Activated gamma-delta T cell (primary cell): ENCODE measurements around the gene CCDC106.
A peak's percentile ranks its signal among the peaks of the same experiment; 100 is the strongest.

Experiments
- DNase-seq: peaks from one replicate; lab custom pipeline; 2025; lab: John Stamatoyannopoulos, UW

The CCDC106 gene

DNA sequence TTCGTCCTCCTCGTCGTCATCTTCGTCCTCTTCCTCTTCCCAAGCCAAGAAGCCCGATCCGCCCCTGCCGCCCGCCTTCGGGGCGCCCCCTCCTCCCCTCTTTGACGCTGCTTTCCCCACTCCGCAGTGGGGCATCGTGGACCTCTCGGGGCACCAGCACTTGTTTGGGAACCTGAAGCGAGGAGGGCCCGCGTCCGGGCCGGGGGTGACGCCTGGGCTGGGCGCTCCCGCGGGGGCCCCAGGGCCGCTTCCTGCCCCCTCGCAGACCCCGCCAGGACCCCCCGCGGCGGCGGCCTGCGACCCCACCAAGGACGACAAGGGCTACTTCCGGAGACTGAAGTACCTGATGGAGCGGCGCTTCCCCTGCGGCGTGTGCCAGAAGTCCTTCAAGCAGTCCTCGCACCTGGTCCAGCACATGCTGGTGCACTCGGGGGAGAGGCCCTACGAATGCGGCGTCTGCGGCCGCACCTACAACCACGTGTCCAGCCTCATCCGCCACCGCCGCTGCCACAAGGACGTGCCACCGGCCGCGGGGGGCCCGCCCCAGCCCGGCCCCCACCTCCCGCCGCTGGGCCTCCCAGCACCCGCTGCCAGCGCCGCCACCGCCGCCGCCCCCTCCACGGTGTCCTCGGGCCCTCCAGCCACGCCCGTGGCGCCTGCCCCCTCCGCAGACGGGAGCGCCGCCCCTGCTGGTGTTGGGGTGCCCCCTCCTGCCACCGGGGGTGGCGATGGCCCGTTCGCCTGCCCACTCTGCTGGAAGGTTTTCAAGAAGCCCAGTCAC, 33.9 kb upstream of the CCDC106 start:
- DNase-seq = no peak

DNA sequence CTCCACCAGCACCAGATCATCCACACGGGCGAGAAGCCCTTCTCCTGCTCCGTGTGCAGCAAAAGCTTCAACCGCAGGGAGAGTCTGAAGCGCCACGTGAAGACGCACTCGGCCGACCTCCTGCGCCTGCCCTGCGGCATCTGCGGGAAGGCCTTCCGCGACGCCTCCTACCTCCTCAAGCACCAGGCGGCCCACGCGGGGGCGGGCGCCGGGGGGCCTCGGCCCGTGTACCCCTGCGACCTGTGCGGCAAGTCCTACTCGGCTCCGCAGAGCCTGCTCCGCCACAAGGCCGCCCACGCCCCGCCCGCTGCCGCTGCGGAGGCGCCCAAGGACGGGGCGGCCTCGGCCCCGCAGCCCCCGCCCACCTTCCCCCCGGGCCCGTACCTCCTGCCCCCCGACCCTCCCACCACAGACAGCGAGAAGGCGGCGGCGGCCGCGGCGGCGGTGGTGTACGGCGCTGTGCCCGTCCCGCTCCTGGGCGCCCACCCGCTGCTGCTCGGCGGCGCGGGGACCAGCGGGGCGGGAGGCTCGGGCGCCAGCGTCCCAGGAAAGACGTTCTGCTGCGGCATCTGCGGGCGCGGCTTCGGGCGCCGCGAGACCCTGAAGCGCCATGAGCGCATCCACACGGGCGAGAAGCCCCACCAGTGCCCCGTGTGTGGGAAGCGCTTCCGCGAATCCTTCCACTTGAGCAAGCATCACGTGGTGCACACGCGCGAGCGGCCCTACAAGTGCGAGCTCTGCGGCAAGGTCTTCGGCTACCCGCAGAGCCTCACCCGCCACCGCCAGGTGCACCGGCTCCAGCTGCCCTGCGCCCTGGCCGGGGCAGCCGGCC, 33.1 kb upstream of the CCDC106 start:
- DNase-seq = no peak

DNA sequence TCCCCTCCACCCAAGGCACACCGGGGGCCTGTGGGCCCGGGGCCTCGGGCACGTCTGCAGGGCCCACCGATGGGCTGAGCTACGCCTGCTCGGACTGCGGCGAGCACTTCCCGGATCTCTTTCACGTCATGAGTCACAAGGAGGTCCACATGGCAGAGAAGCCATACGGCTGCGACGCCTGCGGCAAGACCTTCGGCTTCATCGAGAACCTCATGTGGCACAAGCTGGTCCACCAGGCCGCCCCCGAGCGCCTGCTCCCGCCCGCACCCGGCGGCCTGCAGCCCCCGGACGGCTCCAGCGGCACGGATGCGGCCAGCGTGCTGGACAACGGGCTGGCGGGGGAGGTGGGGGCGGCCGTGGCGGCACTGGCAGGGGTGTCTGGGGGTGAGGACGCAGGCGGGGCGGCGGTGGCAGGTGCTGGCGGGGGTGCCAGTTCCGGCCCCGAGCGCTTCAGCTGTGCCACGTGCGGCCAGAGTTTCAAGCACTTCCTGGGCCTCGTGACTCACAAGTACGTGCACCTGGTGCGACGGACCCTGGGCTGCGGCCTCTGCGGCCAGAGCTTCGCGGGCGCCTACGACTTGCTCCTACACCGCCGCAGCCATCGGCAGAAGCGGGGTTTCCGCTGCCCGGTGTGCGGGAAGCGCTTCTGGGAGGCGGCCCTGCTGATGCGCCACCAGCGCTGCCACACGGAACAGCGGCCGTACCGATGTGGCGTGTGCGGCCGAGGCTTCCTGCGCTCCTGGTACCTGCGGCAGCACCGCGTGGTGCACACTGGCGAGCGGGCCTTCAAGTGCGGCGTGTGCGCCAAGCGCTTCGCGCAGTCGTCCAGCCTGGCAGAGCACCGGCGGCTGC, 32.2 kb upstream of the CCDC106 start:
- DNase-seq = no peak

DNA sequence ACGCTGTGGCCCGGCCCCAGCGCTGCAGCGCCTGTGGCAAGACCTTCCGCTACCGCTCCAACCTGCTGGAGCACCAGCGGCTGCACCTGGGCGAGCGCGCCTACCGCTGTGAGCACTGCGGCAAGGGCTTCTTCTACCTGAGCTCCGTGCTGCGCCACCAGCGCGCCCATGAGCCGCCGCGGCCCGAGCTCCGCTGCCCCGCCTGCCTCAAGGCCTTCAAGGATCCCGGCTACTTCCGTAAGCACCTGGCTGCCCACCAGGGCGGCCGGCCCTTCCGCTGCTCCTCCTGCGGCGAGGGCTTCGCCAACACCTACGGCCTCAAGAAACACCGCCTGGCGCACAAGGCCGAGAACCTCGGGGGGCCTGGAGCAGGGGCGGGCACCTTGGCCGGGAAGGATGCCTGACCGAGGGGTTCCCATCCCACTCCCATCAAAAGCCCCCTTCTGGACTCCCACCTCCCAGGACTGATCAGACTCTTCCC, 31.6 kb upstream of the CCDC106 start:
- no peak for DNase-seq

DNA sequence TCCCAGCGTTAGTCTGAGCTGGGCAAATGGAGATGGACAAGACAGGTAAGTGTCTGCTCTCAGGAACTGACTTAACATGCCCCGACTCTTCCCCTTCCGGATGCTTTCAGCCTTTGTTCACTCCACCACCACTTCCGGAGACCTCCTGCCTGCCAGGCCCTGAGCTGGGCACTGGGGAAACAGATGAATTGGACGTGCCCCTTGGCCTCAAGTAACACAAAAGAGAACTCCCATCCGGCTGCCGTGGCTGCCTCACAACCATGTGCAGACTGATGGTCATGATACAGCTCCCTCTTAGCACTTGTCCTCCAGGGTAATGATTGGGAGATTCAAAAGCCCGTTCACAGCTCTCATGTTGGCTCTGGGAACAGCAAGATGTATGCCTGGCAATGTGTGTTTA, 30.6 kb upstream of the CCDC106 start:
- DNase-seq = no peak

DNA sequence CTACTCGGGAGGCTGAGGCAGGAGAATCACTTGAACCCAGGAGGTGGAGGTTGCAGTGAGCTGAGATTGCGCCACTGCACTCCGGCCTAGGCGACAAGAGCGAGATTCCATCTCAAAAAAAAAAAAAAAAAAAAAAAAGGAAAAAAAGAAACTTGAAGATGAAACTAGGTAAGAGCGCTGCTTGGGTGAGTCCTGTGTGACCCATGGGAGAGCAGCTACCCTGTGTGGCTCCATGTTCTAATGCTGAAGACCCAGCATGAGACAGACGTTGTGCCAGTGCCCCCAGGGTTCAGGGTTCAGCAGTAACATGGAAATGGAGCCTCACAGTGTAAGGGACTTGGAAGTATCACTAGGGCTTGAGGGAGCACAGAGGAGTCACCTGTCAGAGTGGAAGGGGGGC, 29.6 kb upstream of the CCDC106 start:
- DNase-seq = no peak

DNA sequence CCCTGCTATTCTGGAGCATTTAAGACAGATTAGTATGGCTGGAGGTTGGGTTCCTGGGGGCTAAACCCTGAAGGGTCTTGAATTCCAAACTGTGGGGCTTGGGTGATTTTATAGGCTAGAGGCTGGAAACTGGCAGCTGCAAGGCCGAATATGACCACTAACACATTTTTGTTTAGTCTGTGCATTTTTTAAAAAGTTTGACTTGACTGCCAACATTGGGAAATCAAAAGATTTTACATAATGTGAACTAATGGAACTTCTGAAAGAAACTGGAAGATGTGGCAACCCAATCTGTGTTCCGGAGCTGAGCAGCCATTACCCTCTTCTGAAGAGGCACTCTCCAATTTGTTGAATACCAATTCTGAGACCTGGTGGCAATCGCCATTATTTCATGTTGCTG, 28.7 kb upstream of the CCDC106 start:
- DNase-seq = no peak

DNA sequence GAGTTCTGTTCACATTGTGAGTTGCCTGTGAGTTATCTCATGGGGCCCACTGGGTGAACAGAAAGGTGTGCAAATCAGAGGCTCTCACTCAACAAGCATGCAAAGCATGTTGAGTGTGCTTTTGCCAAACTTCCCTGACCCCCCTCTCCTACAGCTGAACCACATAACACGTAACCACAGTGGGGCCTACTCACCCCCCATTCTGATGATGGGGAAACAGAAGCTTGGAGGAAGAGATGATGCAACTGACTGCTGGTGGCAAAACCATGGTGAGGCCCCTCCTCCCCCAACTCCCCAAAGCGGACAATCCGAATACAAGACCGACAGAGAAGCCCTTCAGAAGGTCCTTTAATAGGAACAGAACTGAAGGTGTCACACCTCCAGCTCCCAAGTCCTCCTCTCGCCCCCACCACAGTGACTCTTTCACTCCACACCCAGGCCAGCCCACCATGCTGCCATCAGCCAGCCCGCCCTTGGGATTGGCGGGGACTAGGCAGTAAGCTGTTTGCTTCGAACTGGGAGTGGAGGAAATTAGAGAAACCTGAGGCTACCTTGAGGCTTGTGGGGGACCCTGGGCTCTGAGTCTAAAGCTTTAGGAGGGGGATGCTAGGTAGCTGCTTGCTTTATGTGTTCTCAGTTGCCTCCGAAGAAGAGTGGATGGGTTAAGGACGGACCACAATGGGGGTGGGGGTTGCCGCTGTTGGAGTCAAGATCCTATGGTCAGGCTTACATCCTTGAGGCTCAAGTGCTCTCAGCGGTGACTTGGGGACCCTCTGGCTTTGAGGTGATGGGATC, 27.4 kb upstream of the CCDC106 start:
- no peak for DNase-seq

DNA sequence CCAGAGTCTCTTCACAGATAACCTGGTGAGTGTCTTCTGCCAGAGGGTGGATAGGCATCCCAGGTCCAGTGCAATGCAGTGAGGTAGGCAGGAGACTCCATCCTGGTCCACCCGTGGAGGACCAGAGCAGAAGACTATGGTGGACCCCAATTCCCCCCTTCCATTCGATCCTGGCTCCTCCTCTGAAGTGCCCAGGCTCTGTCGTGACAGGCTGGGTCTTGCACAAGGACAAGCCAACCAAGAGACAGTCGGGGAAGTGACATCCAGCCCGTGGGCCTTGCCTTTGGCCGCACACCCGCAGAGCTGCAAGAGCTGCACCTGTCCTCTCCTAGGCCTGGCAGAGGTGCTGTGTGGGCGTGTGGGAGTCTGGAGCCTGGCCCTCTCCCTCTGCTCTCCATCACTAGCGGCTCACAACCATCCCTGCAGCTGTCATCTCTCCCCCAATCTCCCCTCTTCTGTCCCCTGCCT, 26.8 kb upstream of the CCDC106 start:
- DNase-seq = no peak

DNA sequence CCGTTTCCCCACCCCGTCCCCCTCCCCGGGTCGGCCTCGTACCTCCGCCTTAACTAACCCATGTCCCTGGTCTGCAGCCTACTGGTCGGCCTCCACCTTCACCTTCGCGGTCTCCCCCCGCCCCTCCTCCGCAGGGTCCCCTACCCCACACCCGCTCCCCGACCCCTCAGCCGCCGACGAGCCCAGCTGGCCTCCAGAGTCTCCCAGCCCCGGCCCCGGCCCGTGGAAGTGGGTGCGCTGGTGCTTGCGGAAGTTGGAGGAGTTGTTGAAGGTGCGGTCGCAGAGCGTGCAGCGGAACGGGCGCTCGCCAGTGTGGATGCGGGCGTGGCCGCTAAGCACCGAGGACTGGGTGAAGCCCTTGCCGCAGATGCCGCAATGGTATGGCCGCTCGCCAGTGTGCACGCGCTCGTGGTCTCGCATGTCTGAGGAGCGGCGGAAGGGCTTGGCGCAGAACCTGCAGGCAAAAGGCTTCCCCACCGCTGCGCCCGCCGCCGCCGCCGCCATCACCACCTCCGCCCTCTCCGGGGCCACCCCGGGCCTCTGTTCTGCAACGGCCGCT, 26.3 kb upstream of the CCDC106 start:
- DNase-seq = no peak

DNA sequence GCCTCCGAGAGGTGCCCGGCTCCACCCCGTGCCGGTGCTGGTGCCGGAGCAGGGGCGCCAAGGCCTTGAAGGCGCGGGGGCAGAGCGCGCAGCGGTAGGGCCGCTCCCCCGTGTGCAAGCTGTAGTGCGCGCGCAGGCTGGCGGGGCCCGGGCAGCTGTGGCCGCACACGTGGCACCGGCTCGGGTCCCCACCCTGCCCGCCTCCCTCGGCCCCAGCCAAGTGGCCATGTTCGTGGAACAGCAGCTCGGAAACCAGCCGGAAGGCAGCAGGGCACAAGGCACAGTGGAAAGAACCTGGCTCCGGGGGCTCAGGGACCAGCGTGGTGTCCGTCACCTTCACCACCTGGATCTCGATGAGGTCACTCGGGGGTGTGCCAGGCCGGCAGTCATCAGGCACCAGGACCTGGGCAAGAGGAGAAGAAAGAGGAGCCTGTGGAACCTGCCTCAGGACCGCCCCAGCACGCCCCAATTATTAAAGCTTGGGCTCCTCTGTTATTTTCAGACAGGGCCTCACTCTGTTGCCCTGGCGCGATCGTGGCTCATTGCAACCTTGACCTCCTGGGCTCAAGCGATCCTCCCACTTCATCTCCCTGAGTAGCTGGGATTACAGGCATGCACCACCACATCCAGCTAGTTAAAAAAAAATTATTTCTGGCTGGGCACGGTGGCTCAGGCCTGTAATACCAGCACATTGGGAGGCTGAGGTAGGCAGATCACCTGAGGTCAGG, 25.6 kb upstream of the CCDC106 start:
- DNase-seq = no peak

DNA sequence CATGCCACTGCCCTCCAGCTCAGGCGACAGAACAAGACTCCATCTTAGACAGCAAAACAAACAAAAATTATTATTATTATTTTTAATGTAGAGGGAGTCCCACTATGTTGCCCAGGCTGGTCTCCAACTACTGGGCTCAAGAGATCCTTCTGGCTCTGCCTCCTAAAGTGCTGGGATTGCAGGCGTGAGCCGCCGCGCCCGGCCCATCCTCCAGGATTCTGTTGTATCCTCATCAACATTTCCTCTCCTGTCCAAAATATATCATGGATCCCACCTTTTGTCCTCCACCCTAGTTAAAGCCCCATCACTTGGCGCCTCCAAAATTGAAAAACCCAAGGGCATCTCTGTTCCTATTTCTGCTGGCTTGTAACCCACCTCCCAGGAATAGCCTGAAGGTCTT, 24.9 kb upstream of the CCDC106 start:
- DNase-seq = no peak

DNA sequence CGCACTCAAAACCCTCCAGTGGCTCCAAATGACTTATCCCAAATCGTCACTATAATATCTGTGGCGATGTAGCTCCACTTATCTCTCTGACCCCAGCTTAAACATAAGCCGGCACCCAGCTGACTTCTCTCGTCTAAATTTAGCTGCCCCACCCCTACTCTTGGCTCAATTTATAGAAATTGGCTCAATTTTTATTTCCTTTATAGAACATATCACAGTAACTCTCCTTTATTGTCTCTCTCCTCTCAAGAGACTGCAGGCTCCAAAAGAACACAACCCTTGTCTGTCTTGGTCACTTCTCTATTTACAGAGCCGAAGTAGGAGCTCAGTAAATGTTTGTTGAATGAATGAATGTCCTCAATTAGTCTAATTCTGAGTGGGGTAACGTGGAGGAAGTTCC, 24.5 kb upstream of the CCDC106 start:
- no peak for DNase-seq

DNA sequence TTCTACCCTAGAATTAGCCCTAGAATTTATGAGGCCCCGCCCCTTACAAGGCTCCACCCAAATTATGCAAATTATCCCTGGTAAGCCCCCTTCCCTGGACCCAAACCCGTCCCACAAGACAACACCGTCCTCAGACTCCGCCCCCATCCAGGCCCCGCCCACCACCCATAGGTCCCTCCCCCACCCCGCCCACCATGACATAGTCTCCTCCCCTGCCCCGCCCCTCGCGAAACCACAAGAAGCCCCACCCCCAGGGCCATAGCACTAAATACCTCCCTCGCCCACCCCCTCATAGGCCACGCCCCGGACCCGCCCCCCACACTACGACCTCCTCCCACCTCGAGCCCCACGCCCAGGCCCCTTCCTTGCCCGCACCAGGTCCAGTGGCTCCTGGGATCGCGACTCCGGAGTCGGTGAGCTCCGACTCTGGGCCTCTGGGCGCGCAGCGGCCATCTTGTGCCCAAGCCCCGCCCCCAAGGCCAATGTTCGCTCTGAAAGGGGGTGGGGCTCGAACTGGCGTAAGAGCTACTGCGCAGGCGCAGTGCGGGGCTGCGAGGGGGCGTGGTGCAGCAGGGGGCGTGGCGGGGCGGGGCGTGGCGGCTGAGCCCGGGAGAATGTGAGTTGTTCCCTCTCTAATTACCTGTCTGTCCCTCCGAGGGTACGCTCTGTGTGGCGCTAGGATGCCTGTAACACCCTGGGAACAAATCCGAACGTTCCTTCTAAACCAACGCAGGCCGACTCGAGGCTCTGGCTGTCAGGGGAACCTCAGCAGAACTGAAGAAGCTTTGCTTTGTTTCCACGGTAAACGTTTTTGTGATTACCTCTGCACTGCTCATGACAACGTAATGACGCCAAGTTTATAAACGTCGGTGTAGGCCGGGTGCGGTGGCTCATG, 23.7 kb upstream of the CCDC106 start, which contains the start of gene ZNF784:
Gene ZNF784, minus strand, starts transcription at position 458 of the 895 bp plus-strand sequence. Its CDS starts 5 bp downstream, at position 453.
- DNase-seq = peak; percentile 86

DNA sequence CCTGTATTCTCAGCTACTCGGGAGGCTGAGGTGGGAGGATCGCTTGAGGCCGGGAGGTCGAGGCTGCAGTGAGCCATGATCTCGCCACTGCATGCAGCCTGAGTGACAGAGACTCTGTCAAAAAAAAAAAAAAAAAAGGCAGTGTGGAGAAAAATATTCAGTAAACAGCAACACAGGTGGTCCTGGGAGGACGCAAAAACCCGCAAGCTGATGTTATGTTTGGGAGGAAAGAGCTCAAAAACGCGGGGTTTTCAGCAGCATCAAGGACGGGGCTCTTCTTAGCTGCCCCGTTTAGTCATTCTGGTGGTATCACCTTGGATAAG, 23.0 kb upstream of the CCDC106 start:
- DNase-seq = no peak

DNA sequence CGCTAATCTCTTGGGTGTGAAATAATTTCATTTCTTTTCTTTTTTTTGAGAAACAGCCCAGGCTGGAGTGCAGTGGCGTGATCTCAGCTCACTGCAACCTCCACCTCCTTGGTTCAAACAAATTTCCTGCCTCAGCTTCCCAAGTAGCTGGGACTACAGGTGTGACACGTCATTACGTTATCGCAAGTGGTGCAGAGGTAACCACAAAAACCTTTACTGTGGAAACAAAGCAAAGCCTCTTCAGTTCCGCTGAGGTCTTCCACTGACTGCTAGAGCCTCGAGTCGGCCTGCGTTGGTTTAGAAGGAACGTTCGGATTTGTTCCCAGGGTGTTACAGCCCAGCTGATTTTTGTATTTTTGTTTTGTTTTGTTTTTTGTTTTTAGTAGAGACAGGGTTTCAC, 21.7 kb upstream of the CCDC106 start:
- DNase-seq = no peak

DNA sequence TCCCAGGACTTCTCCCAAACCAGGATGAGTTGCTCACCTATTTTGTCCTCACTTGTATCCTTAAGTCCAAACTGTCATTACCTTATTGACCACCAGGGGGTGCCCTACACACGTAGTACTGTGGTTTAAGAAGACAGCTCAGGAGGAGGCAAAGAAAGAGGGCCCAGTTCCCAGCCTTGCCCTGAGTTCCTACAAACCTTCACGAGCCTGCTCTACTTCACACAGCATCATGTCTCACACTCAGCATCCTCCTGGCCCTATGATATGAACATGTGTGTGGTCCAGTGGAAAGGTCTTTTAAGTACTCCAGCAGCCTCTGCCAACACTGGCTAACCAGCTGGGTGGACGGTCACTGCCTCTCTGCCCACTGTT, 15.6 kb upstream of the CCDC106 start:
- DNase-seq = no peak

DNA sequence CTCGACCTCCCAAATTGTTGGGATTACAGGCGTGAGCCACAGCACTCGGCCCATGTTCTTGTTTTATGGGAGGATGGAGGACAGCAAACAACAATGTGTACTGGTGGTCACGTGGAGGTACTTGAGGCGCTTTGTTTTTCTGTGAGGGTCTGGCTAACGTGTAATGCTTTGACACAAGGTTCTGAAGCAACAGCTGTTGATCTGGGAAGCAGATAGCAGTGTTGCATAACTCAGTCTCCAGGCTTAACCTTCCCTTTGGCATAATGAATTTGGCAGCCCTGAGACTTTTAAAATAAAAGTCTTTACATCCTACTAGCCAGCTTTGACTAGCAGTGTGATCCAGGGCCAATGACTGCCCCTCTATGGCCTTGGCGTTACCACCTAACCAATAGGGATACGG, 14.2 kb upstream of the CCDC106 start:
- no peak for DNase-seq

DNA sequence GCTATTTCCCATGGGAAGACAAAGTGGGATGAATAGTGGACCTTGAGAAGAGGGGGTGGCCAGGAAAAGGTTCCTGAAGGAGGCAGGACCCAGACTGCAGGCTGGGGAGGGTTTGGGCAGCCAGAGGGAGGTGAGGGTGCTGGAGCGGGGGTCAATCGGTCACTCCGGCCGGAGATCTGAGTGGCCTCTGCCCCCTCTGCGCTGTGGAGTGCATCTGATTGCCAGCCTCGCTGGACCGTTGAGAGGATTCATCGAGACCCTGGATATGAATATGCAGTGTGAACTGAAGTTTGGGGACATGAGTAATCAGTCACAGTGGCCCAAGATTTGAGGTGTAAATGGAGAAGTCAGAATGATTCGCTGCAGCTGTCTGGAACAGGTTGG, 12.7 kb upstream of the CCDC106 start:
- DNase-seq = no peak
